HFFc6 (cell line): ENCODE measurements around the gene VWF. TPM values are rescaled to one million over a fixed set of nuclear protein-coding genes. Genes with fewer than 3 reads are reported as not detected.

Experiments
- DNase-seq: peaks from one replicate; pipeline ENCODE4 v3.0.0-alpha.2; 2018
- H3K27ac Mint-ChIP-seq: 2 replicates; pipeline ENCODE4 v1.8.0; 2020; ENCODE audit warnings: mild to moderate bottlenecking, mixed read lengths
- H3K27me3 Mint-ChIP-seq: 2 replicates; pipeline ENCODE4 v1.8.0; 2021; ENCODE audit warnings: mild to moderate bottlenecking, moderate library complexity, mixed read lengths; ENCODE audit not compliant: insufficient read depth
- H3K36me3 Mint-ChIP-seq: 2 replicates; pipeline ENCODE4 v1.8.0; 2021; ENCODE audit warnings: low read depth, mixed read lengths
- H3K4me1 Mint-ChIP-seq: 2 replicates; pipeline ENCODE4 v1.8.0; 2020; ENCODE audit warnings: low read depth, mixed read lengths
- H3K4me3 Mint-ChIP-seq: 2 replicates; pipeline ENCODE4 v1.8.0; 2020; ENCODE audit warnings: mild to moderate bottlenecking, moderate library complexity, mixed read lengths
- H3K9me3 Mint-ChIP-seq: 2 replicates; pipeline ENCODE4 v1.8.0; 2020; ENCODE audit warnings: mild to moderate bottlenecking, mixed read lengths
- total RNA-seq, 6 experiments: library from RNA; stranded (reverse); fragmentation: NEBNext Ultra II Directional; extraction: Animal tissue kit (Norgen Biotek cat#: 25700); gene quantifications; 2 replicates in 1 of 6; 3 replicates in 5 of 6; pipeline ENCODE4 v1.2.3, GENCODE V29; 2021
- TF ChIP-seq, protein P1 (sequence below): fragments of 200-600 bp; sonication (generic); IDR thresholded peaks from 2 replicates; pipeline ENCODE4 v1.5.0; 2021; ENCODE audit warnings: antibody characterized with exemption, mild to moderate bottlenecking

Gene VWF
- total RNA-seq, 6 experiments from 2014 or later = 0.02 to 0.25 (median 0.10) TPM

DNA sequence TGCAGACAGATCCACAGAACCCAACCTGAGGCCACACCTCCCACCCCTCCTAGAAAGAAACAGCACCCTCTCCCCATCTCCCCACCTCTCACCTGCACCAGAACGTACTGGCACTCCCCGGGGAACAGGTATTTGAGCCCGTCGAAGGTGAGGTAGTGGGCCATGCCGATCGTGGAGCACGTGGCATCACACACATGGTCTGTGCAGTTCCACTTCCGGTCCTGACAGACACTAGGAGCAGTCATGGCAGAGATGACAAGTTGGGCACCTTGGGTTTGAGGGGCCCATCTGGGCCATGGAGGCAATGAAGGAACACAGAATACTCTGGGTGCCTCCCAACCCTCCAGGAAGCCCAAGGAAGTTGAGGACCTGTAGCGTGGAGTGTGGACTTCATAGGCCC, 89.9 kb downstream of the VWF start:
- no peak for DNase-seq
- Mint-ChIP-seq H3K4me3 (no peak overlapping the region), H3K27me3 (peaks cover 17% of the 10 kb centered on the region), H3K9me3 (no peaks in the 10 kb centered on the region), H3K4me1 (no peaks in the 10 kb centered on the region), H3K36me3 (no peaks in the 10 kb centered on the region), H3K27ac (no peak overlapping the region)
- TF ChIP-seq, protein P1, sequence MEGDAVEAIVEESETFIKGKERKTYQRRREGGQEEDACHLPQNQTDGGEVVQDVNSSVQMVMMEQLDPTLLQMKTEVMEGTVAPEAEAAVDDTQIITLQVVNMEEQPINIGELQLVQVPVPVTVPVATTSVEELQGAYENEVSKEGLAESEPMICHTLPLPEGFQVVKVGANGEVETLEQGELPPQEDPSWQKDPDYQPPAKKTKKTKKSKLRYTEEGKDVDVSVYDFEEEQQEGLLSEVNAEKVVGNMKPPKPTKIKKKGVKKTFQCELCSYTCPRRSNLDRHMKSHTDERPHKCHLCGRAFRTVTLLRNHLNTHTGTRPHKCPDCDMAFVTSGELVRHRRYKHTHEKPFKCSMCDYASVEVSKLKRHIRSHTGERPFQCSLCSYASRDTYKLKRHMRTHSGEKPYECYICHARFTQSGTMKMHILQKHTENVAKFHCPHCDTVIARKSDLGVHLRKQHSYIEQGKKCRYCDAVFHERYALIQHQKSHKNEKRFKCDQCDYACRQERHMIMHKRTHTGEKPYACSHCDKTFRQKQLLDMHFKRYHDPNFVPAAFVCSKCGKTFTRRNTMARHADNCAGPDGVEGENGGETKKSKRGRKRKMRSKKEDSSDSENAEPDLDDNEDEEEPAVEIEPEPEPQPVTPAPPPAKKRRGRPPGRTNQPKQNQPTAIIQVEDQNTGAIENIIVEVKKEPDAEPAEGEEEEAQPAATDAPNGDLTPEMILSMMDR = no peak

DNA sequence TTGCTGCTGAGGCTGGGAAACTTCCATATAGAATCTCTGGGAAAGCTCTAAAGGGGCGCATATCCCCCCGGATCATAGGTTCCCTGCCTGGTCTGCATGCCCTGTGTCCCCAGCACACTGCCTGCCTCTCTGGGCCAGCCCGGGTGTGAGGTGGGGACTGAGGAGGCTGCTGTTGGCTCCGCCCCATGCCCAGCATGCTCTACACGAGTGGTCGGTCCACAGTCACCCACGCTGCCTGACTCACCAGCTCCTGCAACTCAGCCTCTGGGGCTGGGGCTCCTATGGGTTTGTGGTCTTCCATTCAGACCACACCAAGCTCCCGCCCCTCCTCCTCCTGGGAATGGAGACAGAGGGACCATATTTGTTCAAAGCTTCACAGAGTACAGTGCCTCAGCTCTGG, 90.9 kb downstream of the VWF start:
- no peaks in the 10 kb centered on the region for H3K9me3 Mint-ChIP-seq
- no peak overlapping the region for H3K4me3 Mint-ChIP-seq
- peaks cover 23% of the 10 kb centered on the region for H3K27me3 Mint-ChIP-seq
- no peak for DNase-seq
- H3K36me3 Mint-ChIP-seq = no peaks in the 10 kb centered on the region
- H3K4me1 Mint-ChIP-seq = no peaks in the 10 kb centered on the region
- TF ChIP-seq, protein P1 = no peak
- H3K27ac Mint-ChIP-seq = no peak overlapping the region

DNA sequence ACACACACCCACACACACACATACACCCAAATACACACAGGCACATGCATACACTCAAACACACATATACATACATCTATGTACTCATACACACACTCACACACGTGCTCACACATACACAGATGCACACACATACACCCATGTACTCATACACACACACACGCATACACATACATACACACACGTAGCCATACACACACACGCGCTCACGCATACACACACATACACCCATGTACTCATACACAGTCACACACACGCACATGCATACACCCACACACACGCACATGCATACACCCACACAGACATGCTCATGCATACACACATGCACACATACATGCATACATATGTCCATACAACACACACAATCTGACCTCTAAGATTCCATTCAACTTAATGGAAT, 91.7 kb downstream of the VWF start:
- no peaks in the 10 kb centered on the region for H3K4me1 Mint-ChIP-seq
- no peaks in the 10 kb centered on the region for H3K36me3 Mint-ChIP-seq

DNA sequence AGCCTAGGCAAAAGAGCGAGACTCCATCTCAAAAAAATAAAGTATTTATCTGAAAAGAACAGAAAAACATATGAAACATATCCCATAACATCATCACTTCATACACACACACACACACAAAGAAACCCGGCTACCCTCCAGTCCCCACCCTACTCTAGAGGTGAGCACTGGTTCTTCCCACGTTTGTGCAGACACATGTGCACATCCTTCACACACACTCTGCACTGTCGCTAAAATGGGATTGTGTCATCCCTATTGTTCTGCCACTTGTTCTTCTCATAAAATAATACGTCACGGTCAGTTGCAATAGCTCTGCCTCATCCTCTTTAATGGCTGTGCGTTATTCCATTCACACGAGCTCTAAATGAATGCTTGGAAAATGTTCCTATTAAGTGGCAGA, 93.5 kb downstream of the VWF start:
- DNase-seq = no peak
- Mint-ChIP-seq H3K4me1 (no peaks in the 10 kb centered on the region), H3K4me3 (no peak overlapping the region), H3K36me3 (peaks cover 5% of the 10 kb centered on the region; the same call in 1 of the 2 replicates), H3K27me3 (peaks cover 32% of the 10 kb centered on the region), H3K9me3 (peaks cover 9% of the 10 kb centered on the region), H3K27ac (no peak overlapping the region)
- TF ChIP-seq, protein P1 = no peak

More for the DNA sequence above, 91.7 kb downstream of the VWF start:
- H3K27me3 Mint-ChIP-seq = peaks cover 27% of the 10 kb centered on the region
- peaks cover under 1% of the 10 kb centered on the region; the same call in 1 of the 2 replicates for H3K9me3 Mint-ChIP-seq
- no peak overlapping the region for H3K27ac Mint-ChIP-seq
- DNase-seq = no peak
- no peak overlapping the region for H3K4me3 Mint-ChIP-seq
- TF ChIP-seq, protein P1 = no peak

DNA sequence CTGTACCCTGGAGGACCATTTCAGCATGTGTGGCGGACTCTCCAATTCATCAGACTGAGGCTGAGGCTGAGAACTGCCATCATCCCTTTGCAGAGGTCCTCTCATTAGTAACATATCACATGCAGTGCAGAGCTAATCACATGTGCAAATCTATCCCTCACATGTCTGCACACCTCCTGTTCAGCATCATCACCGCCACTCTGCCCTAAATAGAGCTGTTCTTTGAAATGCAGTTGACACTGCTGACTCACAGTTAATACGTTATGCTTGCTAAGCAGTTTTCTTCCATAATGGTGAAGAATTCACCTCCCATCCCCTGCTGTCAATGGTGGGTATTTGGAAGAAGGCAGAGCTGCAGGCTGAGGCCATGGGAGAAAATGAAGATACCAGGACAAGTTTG, 94.4 kb downstream of the VWF start:
- Mint-ChIP-seq H3K4me3 (no peak overlapping the region), H3K36me3 (peaks cover 5% of the 10 kb centered on the region; the same call in 1 of the 2 replicates), H3K27ac (no peak overlapping the region), H3K4me1 (no peaks in the 10 kb centered on the region), H3K9me3 (peaks cover 9% of the 10 kb centered on the region), H3K27me3 (peaks cover 34% of the 10 kb centered on the region)
- TF ChIP-seq, protein P1 = no peak
- no peak for DNase-seq

DNA sequence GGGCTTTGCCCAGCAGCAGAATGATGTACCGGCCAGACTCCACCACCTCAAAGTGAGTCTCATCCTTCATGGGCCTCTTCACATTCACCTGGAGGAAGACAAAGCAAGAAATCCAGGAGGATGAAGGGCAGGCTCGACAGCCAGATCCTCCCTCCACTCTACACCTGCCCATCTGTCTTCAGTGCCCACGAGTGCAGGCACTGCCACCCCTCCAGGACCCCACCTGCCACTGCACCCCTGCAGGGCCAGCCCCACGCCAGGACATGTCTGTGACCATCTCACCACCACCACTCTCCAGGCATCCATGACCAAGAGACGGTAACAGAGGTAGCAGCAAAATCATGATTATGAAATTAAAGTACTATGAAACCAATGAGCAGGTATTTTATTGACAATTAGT, 95.1 kb downstream of the VWF start:
- no peak overlapping the region for H3K27ac Mint-ChIP-seq
- TF ChIP-seq, protein P1 = no peak
- peaks cover 5% of the 10 kb centered on the region; the same call in 1 of the 2 replicates for H3K36me3 Mint-ChIP-seq
- H3K9me3 Mint-ChIP-seq = peaks cover 9% of the 10 kb centered on the region
- no peak for DNase-seq
- no peak overlapping the region for H3K4me3 Mint-ChIP-seq
- no peaks in the 10 kb centered on the region for H3K4me1 Mint-ChIP-seq
- H3K27me3 Mint-ChIP-seq = peaks cover 37% of the 10 kb centered on the region
